Stimulated activated CD8-positive, alpha-beta memory T cell treated with anti-CD3 and anti-CD28 coated beads, Interleukin-12 subunit alpha, Interleukin-12 subunit beta, amount 100 ng/mL, for 1 hour (primary cell): ENCODE data around the gene CEBPE.

Experiments used
- DNase-seq: peaks from one replicate; pipeline ENCODE4 v3.0.0-alpha.2; 2020; ENCODE audit warnings: low read depth

The CEBPE gene

DNA sequence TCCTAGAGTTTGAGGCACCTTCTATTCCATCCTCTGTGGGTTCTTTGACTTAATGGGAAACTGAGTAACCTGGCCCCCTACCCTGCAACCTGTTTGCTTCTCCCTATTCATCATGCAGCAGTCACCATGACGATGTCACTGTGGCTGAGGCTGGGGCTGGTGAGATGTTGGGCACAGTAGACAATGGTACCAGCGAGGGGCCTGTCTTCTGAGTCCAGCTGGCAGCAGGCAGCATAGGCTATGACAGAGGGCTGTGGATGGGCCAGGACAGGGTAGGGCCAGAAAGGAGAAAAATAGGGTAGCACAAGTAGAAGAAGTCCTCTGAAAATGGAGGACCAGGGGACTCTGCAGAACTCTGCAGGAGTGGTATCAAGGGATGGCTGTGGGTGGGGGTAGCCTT is 16.3 kb downstream of the CEBPE start:
- no peak for DNase-seq

DNA sequence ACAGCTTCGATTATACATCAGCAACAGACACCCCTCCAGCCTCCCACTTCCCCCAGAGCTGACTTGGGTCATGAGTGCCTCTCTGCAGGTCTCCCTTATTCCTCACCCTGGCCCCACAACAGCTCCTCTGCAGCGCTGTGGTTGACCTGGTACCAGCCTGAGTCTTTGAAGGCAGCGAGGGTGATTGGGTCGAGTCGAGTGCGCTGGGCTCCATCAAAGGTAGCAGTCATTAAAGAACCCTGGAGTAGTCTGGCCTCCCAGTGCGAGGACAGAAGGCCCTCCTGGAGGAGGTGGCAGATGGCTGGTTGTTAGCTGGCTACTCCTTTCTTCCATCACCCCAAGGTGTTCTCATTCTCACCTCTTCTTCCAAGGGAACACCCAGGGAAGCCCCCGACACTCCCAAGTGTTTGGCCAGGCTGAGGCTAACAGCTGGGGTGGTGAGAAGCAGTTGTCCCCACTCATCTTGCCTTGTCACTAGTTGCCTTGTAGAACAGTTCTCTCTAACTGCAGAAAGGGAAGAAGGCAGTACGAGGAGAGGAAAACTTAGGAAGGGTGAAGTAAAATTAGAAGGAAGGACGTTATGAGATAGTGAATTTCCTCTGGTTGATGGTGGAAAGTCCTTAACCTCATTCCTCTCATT is 16.9 kb downstream of the CEBPE start:
- DNase-seq, result no peak

DNA sequence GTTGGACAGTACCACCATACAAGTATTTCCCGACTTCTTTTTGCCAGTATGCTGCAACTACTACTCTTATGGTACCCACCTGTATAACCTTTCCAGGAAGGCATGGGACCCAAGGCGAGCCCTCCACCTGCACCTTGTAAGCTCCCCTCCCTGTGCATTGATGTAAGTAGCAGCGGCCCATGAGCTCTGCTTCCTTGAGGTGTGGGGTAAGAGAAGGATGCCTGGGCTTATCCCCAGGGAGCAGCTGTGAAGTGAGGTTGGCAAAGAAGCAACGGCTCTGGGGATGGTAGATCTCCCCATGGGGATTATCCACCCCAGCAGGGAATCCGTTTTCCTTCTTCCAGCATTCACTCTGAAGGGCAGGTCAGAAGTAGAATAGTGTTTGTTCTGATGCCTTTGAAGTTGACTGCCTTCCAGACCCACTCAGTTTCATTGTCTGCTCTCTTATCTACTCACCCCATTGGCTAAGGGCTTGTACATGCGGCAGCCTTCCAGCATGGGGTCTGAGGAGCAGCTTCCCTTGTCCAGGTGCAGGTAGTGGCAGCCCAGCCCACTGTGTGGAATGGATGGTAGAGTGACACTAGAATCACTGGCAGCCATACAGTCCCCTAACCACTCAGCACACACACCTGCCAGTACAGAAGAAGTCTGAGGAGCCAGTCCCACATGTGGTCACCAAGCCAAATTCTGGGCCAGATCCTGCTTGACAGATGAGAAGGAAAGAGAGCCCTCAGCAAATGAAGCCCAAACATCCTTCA is 17.7 kb downstream of the CEBPE start:
- no peak for DNase-seq

- no peak for DNase-seq
These were observed 19.7 kb downstream of the CEBPE start for GRCh38 chr14:23099212-23099861.

DNA sequence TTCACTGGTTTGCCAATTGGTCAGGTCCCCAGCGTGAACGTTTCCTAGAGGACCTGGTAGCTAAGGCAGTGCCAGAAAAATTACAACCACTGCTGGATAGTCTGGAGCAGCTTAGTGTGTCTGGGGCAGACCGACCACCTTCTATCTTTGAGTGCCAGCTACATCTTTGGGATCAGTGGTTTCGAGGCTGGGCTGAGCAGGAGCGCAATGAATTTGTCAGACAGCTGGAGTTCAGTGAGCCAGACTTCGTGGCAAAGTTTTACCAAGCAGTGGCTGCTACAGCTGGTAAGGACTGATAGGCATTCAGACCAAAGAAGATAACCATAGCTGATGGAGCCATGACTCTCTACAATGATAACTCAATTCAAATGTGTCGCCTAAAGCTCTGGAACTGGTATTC is 21.3 kb downstream of the CEBPE start:
- DNase-seq, result no peak

GRCh38 chr14:23095196-23096108 is 23.6 kb downstream of the CEBPE start, which contains the start of gene C14orf119:
C14orf119 (plus strand) TSS chr14:23095505; CDS start chr14:23097659, 2,154 bp downstream.
- peak; percentile 99 for DNase-seq

- peak; percentile 51 for DNase-seq
These were observed 24.3 kb downstream of the CEBPE start, which contains the start of gene ACIN1 for GRCh38 chr14:23094666-23095195. ACIN1 (minus strand) TSS chr14:23095136; CDS start chr14:23095112, 24 bp downstream.

- DNase-seq, result no peak
These were observed 24.9 kb downstream of the CEBPE start for GRCh38 chr14:23093991-23094665.

DNA sequence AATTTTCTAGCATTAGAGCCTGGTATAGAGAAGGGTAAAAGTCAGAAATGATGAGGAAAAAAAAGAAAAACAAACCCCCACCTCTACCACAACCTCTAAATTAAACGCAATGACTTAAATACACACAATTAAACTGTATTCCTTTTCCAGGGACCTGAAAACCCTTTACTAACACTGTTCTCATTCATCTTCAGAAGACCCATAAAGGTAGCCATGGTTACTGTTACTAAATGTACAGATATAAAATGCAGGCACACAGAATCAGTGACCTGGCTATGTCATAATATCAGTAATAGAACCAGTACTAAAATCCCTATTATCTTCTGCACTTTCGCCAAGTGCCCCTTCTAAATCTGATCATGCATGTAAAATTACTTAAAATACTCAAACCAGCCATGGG is 25.5 kb downstream of the CEBPE start:
- DNase-seq, result no peak

DNA sequence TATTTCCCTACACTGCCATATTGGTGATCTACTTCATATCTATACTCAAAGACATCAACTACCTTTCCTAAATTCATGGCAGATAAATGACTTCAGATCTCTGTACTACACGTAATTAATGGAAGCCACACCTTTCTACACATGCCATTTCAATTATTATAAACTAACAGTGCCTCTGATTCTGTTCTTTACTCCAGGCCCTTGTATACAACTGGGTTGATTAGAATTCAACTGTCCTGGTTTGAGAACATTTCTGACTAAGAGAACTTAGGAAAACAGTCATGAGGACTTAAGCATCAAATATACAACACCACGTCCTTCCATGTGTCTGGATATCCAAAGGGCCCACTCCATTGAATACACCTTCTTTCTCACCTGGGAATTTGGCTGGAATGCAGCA is 26.0 kb downstream of the CEBPE start:
- no peak for DNase-seq

DNA sequence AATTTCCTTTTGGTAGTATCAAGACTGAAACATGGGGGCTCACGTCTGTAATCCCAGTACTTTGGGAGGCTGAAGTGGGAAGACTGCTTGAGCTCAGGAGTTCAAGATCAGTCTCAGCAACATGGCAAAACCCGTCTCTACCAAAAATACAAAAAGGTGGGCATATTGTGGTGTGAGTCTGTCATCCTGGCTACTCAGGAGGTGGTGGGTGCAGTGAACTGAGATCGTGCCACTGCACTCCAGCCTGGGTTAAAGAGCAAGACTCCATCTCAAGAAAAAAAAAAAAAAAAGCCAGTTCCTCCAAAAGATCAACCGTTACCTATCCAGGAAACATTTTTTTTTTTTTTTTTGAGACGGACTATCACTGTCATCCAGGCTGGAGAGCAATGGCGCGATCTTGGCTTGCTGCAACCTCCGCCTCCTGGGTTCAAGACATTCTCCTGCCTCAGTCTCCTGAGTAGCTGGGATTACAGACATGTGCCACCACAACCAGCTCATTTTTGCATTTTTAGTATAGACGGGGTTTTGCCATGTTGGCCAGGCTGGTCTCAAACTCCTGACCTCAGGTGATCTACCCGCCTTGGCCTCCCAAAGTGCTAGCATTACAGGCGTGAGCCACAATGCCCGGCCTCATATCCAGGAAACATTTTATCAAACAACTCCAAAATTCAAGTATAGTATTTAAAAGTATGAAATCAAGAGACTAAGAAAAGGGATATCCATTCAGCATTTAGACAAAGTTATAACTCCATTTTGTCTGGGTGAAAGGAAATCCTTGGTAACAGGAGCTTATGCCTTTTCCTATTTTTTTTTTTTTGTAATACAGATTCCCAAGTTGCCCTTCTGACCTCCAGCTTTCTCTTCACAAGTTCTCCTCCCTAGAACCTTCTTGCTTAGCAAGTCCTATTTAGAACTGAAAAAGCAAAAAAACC is 27.5 kb downstream of the CEBPE start:
- no peak for DNase-seq

- DNase-seq, result no peak
These were observed 28.8 kb downstream of the CEBPE start for GRCh38 chr14:23090254-23090636.

GRCh38 chr14:23089498-23090253 is 29.4 kb downstream of the CEBPE start:
- no peak for DNase-seq

- no peak for DNase-seq
These were observed 32.5 kb downstream of the CEBPE start for GRCh38 chr14:23086565-23086964.

DNA sequence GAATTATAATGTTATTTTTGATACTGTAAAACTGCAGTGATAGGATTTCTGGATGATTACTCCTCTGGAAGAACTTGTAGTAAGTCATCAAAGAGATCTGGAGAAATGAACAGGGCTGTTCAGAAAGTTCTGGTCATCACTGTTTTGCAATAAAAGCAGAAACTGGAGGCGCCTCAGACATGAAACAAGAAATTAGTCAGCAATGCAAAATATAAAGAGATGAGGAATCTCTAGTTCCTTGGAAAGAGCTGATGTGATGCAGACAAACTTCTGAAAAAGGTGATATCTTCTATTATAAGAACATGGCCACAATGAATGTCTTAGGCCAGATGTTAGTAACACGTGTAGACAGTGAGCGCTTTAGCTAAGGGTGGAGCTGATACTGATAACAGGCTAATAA is 33.6 kb downstream of the CEBPE start:
- DNase-seq, result no peak

DNA sequence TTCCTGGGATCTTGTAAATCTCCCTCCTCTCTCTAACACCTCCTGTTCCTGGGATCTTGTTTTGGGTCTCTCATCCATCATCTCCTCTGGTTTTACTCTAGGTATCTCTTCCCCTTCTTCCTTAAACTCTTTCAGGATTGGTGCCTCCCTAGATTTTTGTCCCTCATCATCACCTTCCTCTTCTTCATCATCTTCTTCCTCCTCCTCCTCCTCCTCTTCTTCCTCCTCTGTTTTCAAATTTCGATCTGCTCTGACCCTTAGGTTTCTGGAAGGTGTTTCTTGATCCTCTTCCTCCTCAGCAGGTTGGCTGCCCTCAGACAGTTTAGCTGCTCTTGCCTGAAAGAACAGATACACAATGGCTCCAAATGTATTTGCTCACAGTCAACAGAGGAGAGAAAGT is 38.6 kb downstream of the CEBPE start:
- DNase-seq, result no peak

GRCh38 chr14:23079716-23080115 is 39.3 kb downstream of the CEBPE start:
- no peak for DNase-seq

DNA sequence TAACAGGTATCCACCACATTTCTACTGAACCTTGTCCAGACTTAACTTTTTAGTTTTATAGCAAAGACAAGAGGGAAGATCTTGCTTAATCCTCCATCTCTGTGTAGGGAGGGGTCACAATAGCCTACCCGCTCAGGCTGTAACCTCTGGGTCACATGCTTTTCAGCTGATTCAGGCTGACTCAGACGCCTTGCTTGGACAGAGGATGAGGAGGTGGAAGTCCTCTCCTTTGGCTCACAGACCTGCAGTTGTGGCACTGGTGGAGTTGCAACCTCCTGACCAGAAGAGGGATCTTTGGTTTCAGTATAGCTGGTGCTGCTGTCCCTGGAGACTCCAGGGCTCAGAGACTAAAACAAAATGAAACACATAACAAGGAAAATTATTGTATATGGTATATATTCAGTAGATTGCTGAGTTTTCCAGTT is 40.4 kb downstream of the CEBPE start:
- DNase-seq, result no peak

GRCh38 chr14:23077962-23078361 is 41.1 kb downstream of the CEBPE start:
- DNase-seq, result no peak
